Measurements from ENCODE around the gene TMEM132A. TPM values are rescaled to one million over a fixed set of nuclear protein-coding genes. Genes with fewer than 3 reads are reported as not detected.

The TMEM132A gene
- total RNA-seq, 1 experiment from 2014 or later, result 140 TPM

GRCh38 chr11:60985991-60986915, 62.0 kb downstream of the TMEM132A start:
- H3K9me3 ChIP-seq (ENCODE audit: low read depth, low read length, poor library complexity, severe bottlenecking), result no peaks in the 10 kb centered on the region
- POLR2A ChIA-PET (ENCODE audit: low non-redundant PET), result no interaction called here
- intact Hi-C loops (cut with micrococcal nuclease; ENCODE audit: unreplicated experiment), result no loop called here
- H3K4me3 ChIP-seq (ENCODE audit: low read depth, low read length, poor library complexity, severe bottlenecking), result no peak overlapping the region
- no peaks in the 10 kb centered on the region for H3K36me3 ChIP-seq (ENCODE audit: insufficient read depth, low read length, poor library complexity, severe bottlenecking)
- TF ChIP-seq CTCF (conservative IDR thresholded peaks at IDR 0.05; ENCODE audit: low read depth, low read length) (no peak), EZH2 (IDR thresholded peaks at IDR 0.05; ENCODE audit: borderline replicate concordance, low read depth, low read length, poor library complexity, severe bottlenecking) (no peak)
- no TSS peak for BruUV-seq (replicated peaks)
- H3K27me3 ChIP-seq (replicated peaks; ENCODE audit: insufficient read depth, low read depth, low read length, poor library complexity), result no peaks in the 10 kb centered on the region
- DNase-seq (ENCODE audit: low spot score), result no peak
- H3K4me1 ChIP-seq (ENCODE audit: insufficient read depth, low read length, poor library complexity, severe bottlenecking), result no peaks in the 10 kb centered on the region
- H3K27ac ChIP-seq (ENCODE audit: low read depth, low read length, poor library complexity, severe bottlenecking), result no peak overlapping the region
- CTCF ChIA-PET, result no interaction called here

Other genes with a start within 250 kb of the TMEM132A start
- gene MS4A8, start 224.8 kb upstream of the TMEM132A start, total RNA-seq (2021), result 1.4 and 1.5 TPM in 2 replicates
- not detected in 2 replicates for gene MS4A18, start 199.7 kb upstream of the TMEM132A start, total RNA-seq (2021)
- gene MS4A15, start 167.6 kb upstream of the TMEM132A start, total RNA-seq (2021), result not detected in 2 replicates
- gene MS4A10, start 139.1 kb upstream of the TMEM132A start, total RNA-seq (2021), result not detected in 2 replicates
- 137 and 188 TPM in 2 replicates for gene CCDC86, start 82.3 kb upstream of the TMEM132A start, total RNA-seq (2021)
- 0.09 and 0.17 TPM in 2 replicates for gene PTGDR2, start 68.5 kb upstream of the TMEM132A start, total RNA-seq (2021)
- gene ZP1, start 56.9 kb upstream of the TMEM132A start, total RNA-seq (2021), result not detected in 2 replicates
- 200 and 204 TPM in 2 replicates for gene PRPF19, start 17.9 kb upstream of the TMEM132A start, total RNA-seq (2021)
- 139 and 169 TPM in 2 replicates for gene TMEM109, start 10.3 kb upstream of the TMEM132A start, total RNA-seq (2021)
- not detected in 2 replicates for gene SLC15A3, start 27.7 kb downstream of the TMEM132A start, total RNA-seq (2021)
- not detected in 2 replicates for gene CD6, start 47.2 kb downstream of the TMEM132A start, total RNA-seq (2021)
- not detected in 2 replicates for gene CD5, start 178.0 kb downstream of the TMEM132A start, total RNA-seq (2021)
- gene VPS37C, start 237.0 kb downstream of the TMEM132A start, total RNA-seq (2021), result 29.7 and 32.7 TPM in 2 replicates